GM19043 (cell line): ENCODE measurements around the gene NOC2L.

ENCODE experiments used
- ATAC-seq: cut with Tn5 transposase; IDR thresholded peaks from one replicate; pipeline ENCODE4 v1.9.1; 2021; ENCODE audit warnings: low read depth; ENCODE audit not compliant: unreplicated experiment

NOC2L gene

GRCh38 chr1:919271-919872 is 39.7 kb downstream of the NOC2L start:
- no peak for ATAC-seq

- ATAC-seq, result no peak
These were observed 40.2 kb downstream of the NOC2L start for GRCh38 chr1:918843-919242.

DNA sequence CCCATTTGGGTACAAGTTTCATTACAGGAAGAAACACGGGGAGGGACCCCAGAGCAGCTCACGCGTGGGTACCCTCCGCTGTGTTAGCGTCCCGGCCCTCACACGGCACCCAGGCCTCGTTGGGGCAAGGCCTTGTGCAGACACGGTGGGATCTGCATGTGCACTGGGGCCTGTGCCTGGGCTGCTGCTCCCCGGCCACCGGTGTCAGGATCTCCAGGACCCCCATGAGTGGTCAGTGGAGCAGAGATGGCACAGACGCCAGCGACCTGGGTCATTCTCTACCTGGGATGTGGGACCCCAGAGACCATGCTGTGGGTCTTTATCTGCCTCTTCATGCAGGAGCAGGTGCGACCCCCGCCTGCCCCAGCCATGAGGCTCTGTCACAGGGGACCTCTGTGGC is 40.7 kb downstream of the NOC2L start:
- no peak for ATAC-seq

DNA sequence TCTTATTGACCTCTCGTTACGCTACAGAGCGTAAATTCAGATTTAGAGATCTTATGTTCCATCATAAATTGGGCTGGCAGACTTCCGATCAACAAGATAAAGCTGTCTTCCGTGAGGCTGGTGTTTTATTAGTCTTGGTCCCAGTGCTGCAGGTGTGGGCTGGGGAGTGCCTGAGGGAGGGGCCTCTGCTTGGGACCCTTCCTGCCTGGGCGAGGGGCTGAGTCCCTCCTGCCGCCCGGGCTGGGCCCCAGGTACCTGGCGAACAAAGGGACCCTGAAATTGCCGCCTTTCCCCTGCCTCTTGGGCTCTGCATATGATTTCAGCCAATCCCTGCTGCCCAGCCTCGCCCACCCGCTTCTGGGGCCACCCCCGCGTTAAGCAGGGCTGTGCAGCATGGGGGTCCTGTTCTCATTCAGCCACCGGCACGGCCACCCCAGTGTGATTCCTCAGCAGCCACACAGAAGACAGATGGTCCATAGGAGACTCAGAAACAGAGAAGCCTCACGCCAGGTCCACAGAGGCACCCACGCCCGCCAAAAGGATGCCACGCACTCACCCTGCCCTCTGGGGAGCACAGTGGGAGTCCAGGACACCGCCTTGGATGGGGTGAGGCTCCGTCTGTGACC is 41.5 kb downstream of the NOC2L start:
- no peak for ATAC-seq

- ATAC-seq, result no peak
These were observed 42.0 kb downstream of the NOC2L start for GRCh38 chr1:917076-917459.

GRCh38 chr1:916173-917075 is 42.6 kb downstream of the NOC2L start:
- no peak for ATAC-seq

- no peak for ATAC-seq
These were observed 43.5 kb downstream of the NOC2L start for GRCh38 chr1:915295-916172.

GRCh38 chr1:914891-915280 is 44.2 kb downstream of the NOC2L start:
- ATAC-seq, result no peak

DNA sequence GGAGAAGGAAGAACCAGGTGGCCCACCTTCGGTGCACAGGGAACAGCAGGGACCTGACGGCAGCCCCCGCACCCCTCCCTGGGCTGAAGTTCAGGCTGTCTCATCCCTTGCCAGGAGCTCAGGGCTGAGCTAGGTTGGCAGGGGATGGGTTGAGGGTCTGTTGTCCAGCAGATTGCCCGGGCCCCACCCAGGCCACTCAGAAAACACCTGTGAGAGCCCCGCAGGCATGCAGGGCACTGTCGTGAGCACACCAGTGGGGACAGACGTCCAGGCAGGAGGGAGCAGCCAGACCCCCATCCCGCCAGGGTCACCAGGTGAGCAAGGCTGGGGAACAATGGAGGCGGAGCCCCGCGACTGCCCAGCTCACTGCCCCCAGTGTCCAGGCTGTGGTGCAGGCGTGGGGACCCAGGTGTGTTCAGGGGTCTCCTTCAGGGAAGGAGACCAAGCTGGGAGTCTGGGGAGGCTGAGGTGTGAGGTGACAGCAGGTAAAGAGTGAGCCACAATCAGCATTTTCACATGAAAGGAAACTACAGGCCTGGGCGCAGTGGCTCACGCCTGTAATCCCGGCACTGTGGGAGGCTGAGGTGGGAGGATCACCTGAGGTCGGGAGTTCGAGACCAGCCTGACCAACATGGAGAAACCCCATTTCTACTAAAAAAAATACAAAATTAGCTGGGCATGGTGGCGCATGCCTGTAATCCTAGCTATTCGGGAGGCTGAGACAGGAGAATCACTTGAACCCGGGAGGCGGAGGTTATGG is 44.7 kb downstream of the NOC2L start:
- ATAC-seq, result no peak

DNA sequence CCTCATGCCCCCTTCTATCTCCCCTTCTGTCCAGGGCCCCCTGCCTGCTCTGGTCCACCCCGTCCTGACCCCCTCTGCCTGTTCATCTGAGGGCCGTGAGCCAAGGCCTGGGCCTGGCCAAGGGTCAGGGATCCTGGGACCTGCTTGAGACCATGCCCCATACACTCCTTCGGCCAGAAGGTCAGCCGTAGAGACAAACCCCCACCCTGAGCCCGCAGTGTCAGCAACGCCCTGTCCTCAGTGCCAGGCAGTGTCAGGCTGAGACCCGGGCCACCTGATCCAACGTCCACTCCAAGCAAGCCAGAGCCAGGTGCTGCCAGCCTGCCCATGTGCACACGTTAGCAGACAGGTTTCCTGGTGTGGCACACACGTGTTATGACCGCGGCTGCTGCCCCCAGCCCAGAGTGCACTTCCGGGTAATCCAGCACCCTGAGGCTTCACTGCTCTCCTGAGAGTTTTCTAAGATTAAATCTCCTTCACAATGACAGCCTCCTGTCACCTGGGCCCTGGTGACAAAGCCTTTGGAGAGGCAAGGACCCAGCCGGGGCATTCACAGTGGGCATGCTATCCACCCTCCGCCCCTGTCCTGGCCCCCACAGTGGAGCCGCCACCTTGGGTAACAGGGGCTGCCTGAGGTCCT is 45.4 kb downstream of the NOC2L start:
- no peak for ATAC-seq

GRCh38 chr1:912740-913301 is 46.2 kb downstream of the NOC2L start:
- no peak for ATAC-seq

DNA sequence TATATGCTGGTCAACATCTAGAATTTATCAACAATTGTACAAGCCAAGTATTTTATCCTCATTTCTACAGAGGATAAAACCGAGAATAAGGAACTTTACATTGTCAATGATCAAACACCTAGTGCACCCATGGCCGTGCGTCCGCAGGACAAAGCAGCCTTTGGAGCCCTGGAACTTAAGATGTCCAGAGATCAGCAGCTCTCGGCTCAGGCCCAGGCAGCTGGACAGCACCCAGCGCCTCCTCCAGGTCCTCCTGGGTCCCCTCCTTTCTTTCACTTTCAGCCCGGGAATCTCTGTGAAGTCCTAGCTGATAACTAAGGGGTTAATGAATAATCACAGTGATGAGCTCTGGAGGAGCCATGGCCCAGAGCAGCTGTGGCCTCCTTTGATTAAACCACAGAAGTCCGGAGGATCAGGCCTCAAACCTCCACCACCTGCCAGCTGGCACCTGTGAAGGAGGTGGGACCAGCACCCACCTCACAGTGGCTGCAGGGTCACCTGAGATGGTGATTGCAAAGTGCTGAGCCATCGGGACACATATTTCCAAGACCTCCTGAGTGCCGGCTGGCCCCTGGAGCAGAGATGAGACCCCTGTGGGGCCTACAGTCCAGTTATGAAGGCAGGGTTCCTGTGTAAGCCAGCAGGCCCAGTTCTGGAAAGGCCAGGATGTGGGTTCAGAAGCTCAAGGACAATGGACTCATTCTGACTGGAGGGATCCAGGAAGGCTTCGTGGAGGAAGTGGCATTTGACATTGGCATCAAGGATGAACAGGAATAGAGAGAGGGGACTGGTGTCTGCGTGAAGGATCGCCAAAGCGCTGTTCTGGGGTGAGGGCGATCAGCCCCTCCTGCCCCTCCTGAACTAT is 46.9 kb downstream of the NOC2L start:
- ATAC-seq, result no peak

DNA sequence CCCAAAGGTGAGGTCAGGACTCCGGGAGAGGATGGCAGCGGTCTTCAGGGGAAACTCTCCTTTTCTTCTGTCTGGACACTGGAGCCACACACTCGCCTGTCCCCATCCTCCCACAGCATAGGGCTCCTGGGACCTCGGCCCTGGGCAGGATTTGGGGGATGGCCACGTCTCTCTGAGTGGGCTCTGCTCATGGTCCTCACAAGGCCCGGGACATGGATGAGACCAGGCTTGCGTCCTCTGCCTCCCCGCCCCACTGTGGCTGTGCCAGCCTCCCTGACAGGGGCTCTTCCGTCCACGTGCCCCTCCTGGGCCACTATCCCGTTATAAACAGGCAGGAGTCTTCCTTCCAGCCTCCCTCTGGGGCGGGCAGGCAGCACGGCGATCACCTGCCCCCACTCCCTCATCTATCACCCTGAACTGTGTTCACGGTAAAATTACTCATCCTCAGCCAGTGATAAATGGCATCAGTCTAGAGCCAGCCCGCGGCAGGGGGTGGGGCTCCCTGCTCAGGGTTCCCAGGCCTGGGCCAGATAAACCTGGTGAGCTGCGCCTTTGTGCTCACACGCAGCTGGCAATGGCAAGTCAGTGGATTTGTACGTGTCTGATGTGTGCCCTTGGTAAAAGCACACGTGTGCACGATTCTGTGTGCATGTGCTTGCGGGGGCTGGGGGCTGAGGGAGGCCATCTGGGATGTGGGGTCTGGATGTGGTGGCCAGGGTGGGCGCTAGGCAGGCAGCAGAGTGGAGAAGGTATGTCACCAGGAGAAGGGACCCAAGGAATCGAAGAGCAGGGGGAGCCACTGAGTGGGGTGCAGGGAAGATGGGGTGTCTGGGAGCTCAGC is 48.0 kb downstream of the NOC2L start:
- no peak for ATAC-seq

DNA sequence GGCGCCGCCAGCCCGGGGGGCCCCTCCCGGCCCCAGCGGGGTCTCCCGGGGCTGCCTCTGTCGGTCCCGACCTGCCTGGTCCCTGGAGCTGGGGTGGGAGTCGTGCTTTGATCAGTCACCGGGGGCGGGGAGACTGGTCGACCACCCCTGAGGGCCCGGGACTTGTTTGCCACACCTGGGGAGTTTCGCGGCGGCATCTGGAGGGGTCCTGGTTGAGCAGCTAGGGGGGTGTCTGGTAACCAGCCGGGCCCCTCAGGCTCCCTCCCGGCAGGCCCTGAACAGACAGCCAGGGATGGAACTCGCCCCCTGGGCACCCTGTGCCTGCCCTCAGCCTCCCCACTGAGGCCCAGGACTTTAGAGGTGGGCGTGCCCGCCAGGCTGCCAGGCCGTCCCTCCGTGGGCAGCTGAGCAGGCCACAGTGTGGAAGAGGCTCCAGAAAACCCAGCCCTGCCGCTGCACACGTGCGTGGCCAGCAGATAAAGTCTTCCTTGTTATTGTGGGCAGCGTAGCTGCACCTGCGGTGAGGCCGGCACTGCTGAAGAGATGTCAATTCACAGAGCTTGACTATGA is 48.7 kb downstream of the NOC2L start:
- no peak for ATAC-seq

- no peak for ATAC-seq
These were observed 49.2 kb downstream of the NOC2L start for GRCh38 chr1:909861-910310.

GRCh38 chr1:908661-909060 is 50.4 kb downstream of the NOC2L start:
- no peak for ATAC-seq
